IPS-15b (cell line): ENCODE measurements around the gene PEBP1.

Experiments used
- H3K27me3 ChIP-seq: one replicate; pipeline ENCODE4 v1.6.1; 2013; ENCODE audit warnings: low read length; ENCODE audit not compliant: control insufficient read depth, insufficient read depth
- H3K36me3 ChIP-seq: one replicate; pipeline ENCODE4 v1.6.1; 2013; ENCODE audit warnings: low read length; ENCODE audit not compliant: control insufficient read depth, insufficient read depth
- H3K4me1 ChIP-seq: one replicate; pipeline ENCODE4 v1.6.1; 2013; ENCODE audit warnings: mild to moderate bottlenecking, low read length; ENCODE audit not compliant: control insufficient read depth, insufficient read depth
- H3K4me3 ChIP-seq: one replicate; pipeline ENCODE4 v1.5.1; 2013; ENCODE audit warnings: low read depth, low read length
- H3K9ac ChIP-seq: one replicate; pipeline ENCODE4 v1.6.1; 2013; ENCODE audit warnings: low read depth, mild to moderate bottlenecking, low read length
- H3K9me3 ChIP-seq: one replicate; pipeline ENCODE4 v1.6.1; 2013; ENCODE audit warnings: mild to moderate bottlenecking, low read length; ENCODE audit not compliant: control insufficient read depth, insufficient read depth

The PEBP1 gene

DNA sequence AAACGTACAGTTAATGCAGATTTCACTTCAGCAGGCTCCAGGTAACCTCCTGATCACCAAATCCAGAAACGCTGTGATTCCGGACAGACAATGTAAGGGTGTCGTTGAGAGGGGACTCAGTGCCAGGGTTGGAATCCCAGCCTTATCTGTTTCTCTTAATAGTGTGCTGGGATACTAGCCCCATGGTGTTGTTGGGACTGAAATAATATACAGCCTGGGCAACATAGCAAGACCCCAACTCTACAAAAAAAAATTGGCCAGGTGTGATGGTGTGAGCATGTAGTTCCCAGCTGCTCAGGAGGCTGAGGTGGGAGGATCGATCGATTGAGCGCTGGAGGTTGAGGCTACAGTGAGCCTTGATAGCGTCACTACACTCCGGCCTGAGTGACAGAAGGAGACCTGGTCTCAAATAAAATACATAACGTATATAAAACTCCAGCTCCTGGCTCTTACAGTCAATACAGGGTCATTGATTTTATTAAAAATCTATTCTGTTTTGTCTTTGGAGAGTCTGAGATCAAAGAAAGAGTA lies 1.3 kb downstream of the PEBP1 start:
- H3K9me3 ChIP-seq, result no peaks in the 10 kb centered on the region
- H3K4me3 ChIP-seq, result peak overlapping the region; percentile 86
- H3K27me3 ChIP-seq, result no peaks in the 10 kb centered on the region
- peak overlapping the region; percentile 88 for H3K9ac ChIP-seq
- H3K4me1 ChIP-seq, result no peaks in the 10 kb centered on the region
- H3K36me3 ChIP-seq, result peaks cover 28% of the 10 kb centered on the region

- no peaks in the 10 kb centered on the region for H3K4me1 ChIP-seq
- peaks cover 47% of the 10 kb centered on the region for H3K36me3 ChIP-seq
Observed at GRCh38 chr12:118140825-118141224, 4.9 kb downstream of the PEBP1 start.

DNA sequence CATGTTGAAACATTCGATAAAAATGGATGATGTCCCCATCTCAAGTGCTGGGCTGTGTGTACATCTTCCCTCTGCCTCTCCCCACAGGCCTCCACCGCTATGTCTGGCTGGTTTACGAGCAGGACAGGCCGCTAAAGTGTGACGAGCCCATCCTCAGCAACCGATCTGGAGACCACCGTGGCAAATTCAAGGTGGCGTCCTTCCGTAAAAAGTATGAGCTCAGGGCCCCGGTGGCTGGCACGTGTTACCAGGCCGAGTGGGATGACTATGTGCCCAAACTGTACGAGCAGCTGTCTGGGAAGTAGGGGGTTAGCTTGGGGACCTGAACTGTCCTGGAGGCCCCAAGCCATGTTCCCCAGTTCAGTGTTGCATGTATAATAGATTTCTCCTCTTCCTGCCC lies 8.6 kb downstream of the PEBP1 start:
- peaks cover 33% of the 10 kb centered on the region for H3K36me3 ChIP-seq
- no peak overlapping the region for H3K4me3 ChIP-seq
- no peaks in the 10 kb centered on the region for H3K27me3 ChIP-seq
- no peak overlapping the region for H3K9ac ChIP-seq
- H3K9me3 ChIP-seq, result no peaks in the 10 kb centered on the region
- no peaks in the 10 kb centered on the region for H3K4me1 ChIP-seq

More at GRCh38 chr12:118140825-118141224, 4.9 kb downstream of the PEBP1 start:
- H3K9ac ChIP-seq, result no peak overlapping the region
- H3K27me3 ChIP-seq, result no peaks in the 10 kb centered on the region
- no peaks in the 10 kb centered on the region for H3K9me3 ChIP-seq
- no peak overlapping the region for H3K4me3 ChIP-seq

DNA sequence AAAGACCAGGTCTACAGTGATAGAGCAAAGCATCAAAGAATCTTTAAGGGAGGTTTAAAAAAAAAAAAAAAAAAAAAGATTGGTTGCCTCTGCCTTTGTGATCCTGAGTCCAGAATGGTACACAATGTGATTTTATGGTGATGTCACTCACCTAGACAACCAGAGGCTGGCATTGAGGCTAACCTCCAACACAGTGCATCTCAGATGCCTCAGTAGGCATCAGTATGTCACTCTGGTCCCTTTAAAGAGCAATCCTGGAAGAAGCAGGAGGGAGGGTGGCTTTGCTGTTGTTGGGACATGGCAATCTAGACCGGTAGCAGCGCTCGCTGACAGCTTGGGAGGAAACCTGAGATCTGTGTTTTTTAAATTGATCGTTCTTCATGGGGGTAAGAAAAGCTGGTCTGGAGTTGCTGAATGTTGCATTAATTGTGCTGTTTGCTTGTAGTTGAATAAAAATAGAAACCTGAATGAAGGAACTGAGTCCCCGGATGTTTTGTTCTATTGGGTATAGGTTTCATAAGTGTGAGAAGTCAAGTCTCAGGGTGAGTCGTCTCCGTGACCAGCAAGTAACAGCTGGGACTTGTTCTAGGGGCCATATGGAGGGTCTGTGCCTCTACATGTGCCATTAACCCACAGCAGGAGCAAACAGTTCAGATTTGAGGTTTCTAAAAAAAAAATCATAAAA lies 9.3 kb downstream of the PEBP1 start:
- Histone ChIP-seq H3K27me3 (no peaks in the 10 kb centered on the region), H3K4me1 (no peaks in the 10 kb centered on the region), H3K36me3 (peaks cover 26% of the 10 kb centered on the region), H3K9ac (no peak overlapping the region), H3K4me3 (no peak overlapping the region), H3K9me3 (no peaks in the 10 kb centered on the region)

- H3K4me1 ChIP-seq, result no peaks in the 10 kb centered on the region
- H3K9me3 ChIP-seq, result no peaks in the 10 kb centered on the region
- no peak overlapping the region for H3K4me3 ChIP-seq
- H3K27me3 ChIP-seq, result no peaks in the 10 kb centered on the region
- H3K9ac ChIP-seq, result no peak overlapping the region
- H3K36me3 ChIP-seq, result peaks cover 25% of the 10 kb centered on the region
Observed at GRCh38 chr12:118145798-118146156, 9.9 kb downstream of the PEBP1 start.

DNA sequence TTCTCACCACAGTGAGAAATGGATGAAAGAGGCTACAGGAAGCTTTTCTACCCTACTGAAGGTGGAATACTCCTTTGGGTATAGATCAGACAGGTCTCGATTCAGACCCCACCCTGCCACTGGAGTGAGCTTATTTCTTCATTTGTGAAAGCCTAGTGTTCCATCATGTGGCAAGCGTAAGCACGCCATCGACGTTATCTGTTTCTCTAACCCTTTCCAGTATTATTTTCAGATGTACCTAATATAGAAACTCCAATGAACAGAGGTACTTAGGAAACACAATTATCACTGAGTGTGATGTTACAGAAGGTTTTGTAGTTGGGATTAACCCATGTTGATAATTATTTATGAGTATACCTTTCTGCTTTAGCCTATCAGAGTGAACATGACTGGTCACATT lies 12.4 kb downstream of the PEBP1 start:
- no peak overlapping the region for H3K9ac ChIP-seq
- no peak overlapping the region for H3K4me3 ChIP-seq
- no peaks in the 10 kb centered on the region for H3K27me3 ChIP-seq
- peaks cover 16% of the 10 kb centered on the region for H3K36me3 ChIP-seq
- no peaks in the 10 kb centered on the region for H3K9me3 ChIP-seq
- H3K4me1 ChIP-seq, result no peaks in the 10 kb centered on the region

DNA sequence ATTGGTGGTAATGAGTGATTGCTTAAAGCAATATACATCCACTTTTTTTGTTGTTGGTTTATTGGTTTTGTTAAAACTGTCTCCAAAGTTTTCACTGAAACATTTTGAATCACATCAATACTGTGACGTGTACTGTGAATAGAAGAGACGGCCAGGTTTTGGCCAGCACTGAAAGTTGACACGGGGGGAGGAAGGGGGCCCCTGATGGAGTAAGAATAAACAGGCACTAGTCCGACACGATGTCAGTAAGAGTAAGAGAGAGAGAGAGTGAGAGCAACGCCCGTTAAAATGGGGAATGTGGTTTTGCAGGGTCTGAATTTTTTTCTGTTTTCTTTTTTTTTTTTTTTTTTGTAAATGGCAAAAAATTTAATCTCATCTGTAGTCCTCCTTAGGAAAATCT lies 14.7 kb downstream of the PEBP1 start:
- no peaks in the 10 kb centered on the region for H3K4me1 ChIP-seq
- no peaks in the 10 kb centered on the region for H3K27me3 ChIP-seq
- no peak overlapping the region for H3K9ac ChIP-seq
- no peaks in the 10 kb centered on the region for H3K9me3 ChIP-seq
- H3K36me3 ChIP-seq, result peaks cover 4% of the 10 kb centered on the region
- H3K4me3 ChIP-seq, result no peak overlapping the region

DNA sequence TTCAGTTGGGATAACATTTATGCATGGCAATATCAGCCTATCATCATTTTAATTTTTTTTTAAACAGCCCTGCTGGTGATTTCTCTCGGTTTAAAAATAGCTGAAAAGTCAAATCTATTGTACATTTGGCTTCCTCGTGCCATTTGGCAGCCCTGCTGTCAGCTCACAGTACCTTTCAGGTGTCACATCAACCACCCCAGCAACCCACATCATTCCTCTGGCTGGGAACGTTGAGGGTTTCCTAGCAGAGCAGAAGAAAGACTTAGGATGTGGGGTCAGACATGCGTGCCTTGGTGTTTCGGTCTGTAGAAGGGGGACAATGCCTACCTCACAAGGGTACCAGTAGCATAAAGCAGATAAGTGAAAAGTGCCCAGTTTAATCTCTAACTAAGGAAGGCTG lies 15.8 kb downstream of the PEBP1 start:
- Histone ChIP-seq H3K4me3 (no peak overlapping the region), H3K27me3 (no peaks in the 10 kb centered on the region), H3K4me1 (no peaks in the 10 kb centered on the region), H3K9ac (no peak overlapping the region), H3K9me3 (no peaks in the 10 kb centered on the region), H3K36me3 (no peaks in the 10 kb centered on the region)

GRCh38 chr12:118160536-118160935 lies 24.6 kb downstream of the PEBP1 start:
- H3K36me3 ChIP-seq, result no peaks in the 10 kb centered on the region
- H3K4me3 ChIP-seq, result no peak overlapping the region
- H3K9me3 ChIP-seq, result no peaks in the 10 kb centered on the region
- no peaks in the 10 kb centered on the region for H3K27me3 ChIP-seq
- no peaks in the 10 kb centered on the region for H3K4me1 ChIP-seq
- H3K9ac ChIP-seq, result no peak overlapping the region

- no peaks in the 10 kb centered on the region for H3K36me3 ChIP-seq
- H3K9me3 ChIP-seq, result no peaks in the 10 kb centered on the region
- no peaks in the 10 kb centered on the region for H3K27me3 ChIP-seq
- H3K4me1 ChIP-seq, result no peaks in the 10 kb centered on the region
- H3K9ac ChIP-seq, result no peak overlapping the region
- no peak overlapping the region for H3K4me3 ChIP-seq
Observed at GRCh38 chr12:118164798-118165486, 29.0 kb downstream of the PEBP1 start.

DNA sequence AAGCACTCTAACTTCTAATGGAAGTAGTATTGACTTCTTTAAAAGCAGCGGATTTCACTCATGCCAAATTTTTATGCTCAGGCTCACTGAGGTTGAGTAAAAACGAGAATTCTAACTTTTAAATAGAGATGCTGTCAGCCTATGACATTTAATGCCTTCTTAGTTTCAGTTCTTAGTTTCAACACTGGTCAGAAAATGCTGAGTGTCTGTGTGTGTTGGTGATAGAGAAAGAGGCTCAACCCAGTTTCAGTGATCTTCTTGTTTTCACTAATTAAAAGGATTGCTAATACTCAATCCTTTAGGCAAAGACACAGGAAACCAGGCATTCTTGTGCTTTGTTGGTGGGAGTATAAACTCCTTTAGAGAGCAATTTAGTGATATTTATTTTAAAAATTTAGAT lies 31.0 kb downstream of the PEBP1 start:
- no peaks in the 10 kb centered on the region for H3K36me3 ChIP-seq
- H3K9ac ChIP-seq, result no peak overlapping the region
- no peaks in the 10 kb centered on the region for H3K4me1 ChIP-seq
- no peaks in the 10 kb centered on the region for H3K9me3 ChIP-seq
- H3K4me3 ChIP-seq, result no peak overlapping the region
- no peaks in the 10 kb centered on the region for H3K27me3 ChIP-seq

DNA sequence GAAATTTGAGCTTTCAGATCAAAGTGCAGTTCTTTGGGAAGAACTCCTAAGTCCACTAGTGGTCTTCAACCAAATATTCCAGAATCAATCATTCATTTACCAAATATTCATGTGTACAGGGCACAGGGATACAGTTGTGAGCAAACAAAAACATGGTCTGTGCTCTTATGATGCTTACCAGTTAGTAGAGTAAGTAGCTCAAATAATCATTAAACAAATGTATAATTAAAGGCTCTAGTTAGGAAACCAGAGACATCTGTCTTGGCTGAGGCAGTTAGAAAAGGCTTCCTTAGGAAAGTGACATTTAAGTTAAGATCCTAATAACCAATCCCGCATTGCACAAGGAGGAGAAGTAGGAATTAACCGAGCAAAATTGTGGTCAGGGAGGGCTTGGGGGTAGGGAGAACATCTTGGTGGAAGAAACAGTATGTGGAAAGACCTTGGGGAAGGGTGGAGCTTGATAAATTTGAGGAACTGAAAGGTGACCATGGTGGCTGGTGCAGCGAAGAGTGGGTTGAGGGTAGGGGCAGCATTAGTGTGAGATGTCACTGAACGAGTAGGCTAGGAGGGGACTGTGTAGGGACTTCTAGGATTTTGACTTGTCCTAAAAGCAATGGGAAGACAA lies 40.0 kb downstream of the PEBP1 start:
- no peak overlapping the region for H3K9ac ChIP-seq
- no peaks in the 10 kb centered on the region for H3K9me3 ChIP-seq
- H3K4me1 ChIP-seq, result no peaks in the 10 kb centered on the region
- no peaks in the 10 kb centered on the region for H3K27me3 ChIP-seq
- H3K4me3 ChIP-seq, result no peak overlapping the region
- H3K36me3 ChIP-seq, result no peaks in the 10 kb centered on the region
